HG02973 (cell line): ENCODE measurements around the gene S100A7A.
"Not testable (repeated sequence)": the region's sequence is repeated elsewhere in the genome, so short reads cannot be mapped to it uniquely, and the experiment has no call there.

Source experiments
- ATAC-seq: cut with Tn5 transposase; IDR thresholded peaks from one replicate; pipeline ENCODE4 v1.9.1; 2021; ENCODE audit warnings: moderate library complexity; ENCODE audit not compliant: unreplicated experiment

The S100A7A gene

DNA sequence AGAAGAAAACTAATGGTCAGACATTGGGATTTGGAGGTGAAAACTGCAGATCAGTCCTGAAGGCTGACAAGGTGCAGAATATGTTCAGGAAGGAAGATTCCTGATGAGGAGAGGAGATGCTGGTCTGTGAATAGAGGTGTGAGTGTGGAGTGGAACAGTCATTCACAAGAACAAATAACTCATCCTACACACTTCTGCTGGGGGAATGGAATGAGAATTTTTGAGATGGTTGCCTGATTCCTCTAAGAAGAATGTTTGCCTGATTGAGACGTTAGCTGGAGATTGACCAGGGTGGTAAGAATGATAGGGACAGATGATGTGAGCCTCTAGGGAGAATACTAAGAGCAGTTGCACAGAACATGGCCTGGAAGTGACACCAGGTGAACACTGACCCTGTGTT, 40.1 kb downstream of the S100A7A start:
- ATAC-seq = no peak

DNA sequence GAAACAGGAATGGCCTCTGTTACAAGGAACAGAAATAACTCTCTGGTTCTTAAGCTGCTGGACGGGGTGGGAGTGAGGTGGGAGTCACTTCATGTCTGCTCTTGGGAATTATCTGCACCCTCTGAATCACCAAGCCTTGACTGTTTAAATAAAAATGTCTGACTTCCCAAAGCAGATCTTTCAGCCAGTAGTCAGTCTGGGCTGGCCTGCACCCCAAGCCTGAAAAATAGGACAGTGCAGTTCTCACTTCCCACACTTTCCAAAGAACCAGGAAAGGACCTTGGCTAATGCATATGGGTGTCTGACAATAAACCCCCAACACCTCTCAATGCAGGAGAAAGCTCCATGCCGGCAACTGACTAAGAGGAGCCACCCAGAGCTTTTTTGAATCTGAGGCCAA, 43.3 kb downstream of the S100A7A start:
- no peak for ATAC-seq

DNA sequence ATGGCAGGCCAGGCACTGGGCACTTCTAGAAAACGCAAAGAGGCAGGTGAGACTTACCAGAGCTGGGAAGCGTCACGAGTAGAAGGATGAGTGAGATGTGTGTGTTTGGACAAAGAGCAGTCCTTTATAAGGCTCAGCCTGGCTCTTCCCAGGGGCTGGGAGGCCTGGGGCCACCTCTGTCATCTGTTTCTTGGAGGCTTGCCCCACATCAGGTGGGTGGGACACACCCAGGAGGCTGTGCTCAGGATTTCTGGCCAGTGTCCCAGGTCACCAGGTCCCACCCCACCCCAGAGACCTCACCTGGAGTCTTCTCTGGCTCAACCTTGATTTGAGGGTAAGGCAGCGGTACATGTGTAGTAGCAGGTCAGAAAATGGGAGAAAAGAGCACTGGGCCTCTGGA, 44.2 kb downstream of the S100A7A start, which contains the start of gene S100A7:
Gene S100A7, minus strand, starts transcription at position 101 of the 400 bp plus-strand sequence. CDS start 1,638 bp downstream, outside the sequence.
- no peak for ATAC-seq

DNA sequence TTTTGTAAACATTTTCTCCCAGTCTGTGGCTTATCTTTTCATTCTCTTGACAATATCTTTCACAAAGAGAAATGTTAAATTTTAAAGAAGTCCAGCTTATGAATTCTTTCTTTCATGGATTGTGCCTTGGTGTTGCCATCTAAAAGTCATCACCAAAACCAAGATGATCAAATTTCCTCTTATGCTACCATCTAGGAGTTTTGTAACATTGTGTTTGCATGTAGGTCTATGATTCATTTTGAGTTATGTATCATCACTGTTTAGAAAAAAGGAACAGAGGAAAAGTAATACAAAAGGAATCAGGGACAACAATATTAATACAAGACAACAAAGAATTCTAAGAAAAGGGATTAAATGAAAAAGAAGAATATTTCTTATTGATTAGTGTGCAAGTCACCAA, 46.4 kb downstream of the S100A7A start:
- ATAC-seq = not testable (repeated sequence)

DNA sequence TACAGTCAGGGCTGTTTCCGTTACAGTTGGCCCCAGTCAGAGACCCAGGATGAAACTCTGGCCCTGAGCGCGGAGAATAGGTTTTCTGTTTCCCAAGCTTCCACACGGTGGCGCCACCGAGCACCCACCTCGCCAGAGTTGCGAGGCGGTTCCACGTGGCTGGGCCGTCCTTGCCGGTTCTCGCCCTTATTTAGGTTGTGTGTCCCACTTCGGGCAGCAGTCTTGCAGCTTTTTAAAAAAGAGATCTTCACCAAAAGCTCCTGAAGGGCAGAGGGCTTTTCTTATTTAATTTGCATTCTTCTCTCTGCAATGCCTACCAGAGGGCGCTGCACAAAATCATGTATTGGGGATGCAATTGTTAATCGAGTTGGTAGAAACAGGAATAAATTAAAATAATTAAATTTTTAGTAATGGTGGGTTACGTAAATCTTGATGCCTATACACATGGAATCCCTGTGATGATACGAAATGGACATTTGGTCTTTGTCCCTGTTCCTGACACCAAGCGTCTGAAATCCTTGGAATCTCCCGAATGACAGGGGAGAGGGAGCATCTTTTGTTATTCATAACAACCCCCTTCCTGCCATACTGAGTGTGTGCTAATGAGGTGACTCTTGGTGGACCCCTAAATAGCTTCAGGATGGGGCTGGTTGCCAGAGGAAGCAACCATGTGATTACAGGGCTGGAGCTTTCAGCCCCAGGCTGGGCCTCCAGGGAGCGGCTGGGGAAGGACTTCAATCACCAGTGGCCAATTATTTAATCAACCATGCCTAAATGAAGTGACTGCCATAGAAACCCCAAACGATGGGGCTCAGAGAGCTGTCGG, 49.7 kb downstream of the S100A7A start:
- no peak for ATAC-seq

DNA sequence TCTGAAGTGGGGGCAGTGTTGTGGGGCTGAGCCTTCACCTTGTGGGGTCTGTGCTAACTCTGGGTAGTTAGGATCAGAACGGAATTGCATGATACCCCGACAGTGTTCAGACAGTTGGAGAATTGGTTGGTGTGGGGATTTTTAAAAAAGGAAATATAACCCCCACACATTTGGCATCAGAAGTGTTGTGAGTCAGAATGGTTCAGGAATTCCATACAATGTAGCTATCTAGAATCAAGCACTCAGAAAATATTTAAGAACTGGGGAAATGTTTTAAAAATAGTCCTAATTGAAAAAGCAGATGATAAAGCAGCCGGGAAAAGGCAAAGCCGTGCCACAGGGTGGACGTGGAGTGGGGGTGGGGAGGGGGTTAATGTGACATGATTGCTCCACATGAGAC, 50.6 kb downstream of the S100A7A start:
- ATAC-seq = no peak

DNA sequence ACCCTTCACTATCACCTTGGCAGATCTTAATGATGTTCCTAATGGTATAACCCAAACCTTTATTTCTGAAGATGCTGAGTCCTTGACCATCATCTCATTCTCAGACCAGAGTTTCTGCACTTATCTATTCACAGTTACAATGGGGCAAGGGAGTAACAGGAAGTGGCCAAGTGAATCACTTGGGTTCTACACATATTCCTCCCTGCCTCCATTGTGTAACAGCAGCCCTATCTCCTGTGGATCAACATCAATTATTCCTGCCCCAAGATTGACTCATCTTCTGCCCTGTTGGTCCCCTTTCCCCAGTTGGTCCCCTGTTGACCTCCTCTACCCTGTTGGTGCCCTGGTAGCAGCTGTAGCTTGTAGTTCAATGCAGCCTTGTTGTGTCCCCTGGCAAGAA, 54.4 kb downstream of the S100A7A start:
- no peak for ATAC-seq
